Measurements from ENCODE around the gene RAD1.

GRCh38 chr5:34924462-34924765, 9.1 kb upstream of the RAD1 start:
- TF ChIP-seq, protein P1, sequence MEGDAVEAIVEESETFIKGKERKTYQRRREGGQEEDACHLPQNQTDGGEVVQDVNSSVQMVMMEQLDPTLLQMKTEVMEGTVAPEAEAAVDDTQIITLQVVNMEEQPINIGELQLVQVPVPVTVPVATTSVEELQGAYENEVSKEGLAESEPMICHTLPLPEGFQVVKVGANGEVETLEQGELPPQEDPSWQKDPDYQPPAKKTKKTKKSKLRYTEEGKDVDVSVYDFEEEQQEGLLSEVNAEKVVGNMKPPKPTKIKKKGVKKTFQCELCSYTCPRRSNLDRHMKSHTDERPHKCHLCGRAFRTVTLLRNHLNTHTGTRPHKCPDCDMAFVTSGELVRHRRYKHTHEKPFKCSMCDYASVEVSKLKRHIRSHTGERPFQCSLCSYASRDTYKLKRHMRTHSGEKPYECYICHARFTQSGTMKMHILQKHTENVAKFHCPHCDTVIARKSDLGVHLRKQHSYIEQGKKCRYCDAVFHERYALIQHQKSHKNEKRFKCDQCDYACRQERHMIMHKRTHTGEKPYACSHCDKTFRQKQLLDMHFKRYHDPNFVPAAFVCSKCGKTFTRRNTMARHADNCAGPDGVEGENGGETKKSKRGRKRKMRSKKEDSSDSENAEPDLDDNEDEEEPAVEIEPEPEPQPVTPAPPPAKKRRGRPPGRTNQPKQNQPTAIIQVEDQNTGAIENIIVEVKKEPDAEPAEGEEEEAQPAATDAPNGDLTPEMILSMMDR (IDR thresholded peaks at IDR 0.05): no peak
- no peak for TF ChIP-seq ZFX (IDR thresholded peaks at IDR 0.05; ENCODE audit: borderline replicate concordance)

Data from 22Rv1 (cell line).